Measurements from ENCODE around the gene RBM38.
"Not testable (repeated sequence)": the region's sequence is repeated elsewhere in the genome, so short reads cannot be mapped to it uniquely, and the experiment has no call there.

The RBM38 gene

GRCh38 chr20:57390604-57391438, at the start of gene RBM38:
Gene RBM38 (plus strand): TSS chr20:57391396. CDS start chr20:57391582, 186 bp downstream.
- DNase-seq (ENCODE audit: low read depth, low spot score): no peak

GRCh38 chr20:57341663-57342062, 49.5 kb upstream of the RBM38 start:
- no peak for DNase-seq (ENCODE audit: low read depth, low spot score)

- DNase-seq (ENCODE audit: low read depth, low spot score): no peak
Observed at GRCh38 chr20:57342829-57343228, 48.4 kb upstream of the RBM38 start.

GRCh38 chr20:57346477-57346876, 44.7 kb upstream of the RBM38 start:
- DNase-seq (ENCODE audit: low read depth, low spot score): peak; percentile 45

GRCh38 chr20:57347393-57347792, 43.8 kb upstream of the RBM38 start:
- DNase-seq (ENCODE audit: low read depth, low spot score): no peak

GRCh38 chr20:57348200-57348921, 42.8 kb upstream of the RBM38 start:
- DNase-seq (ENCODE audit: low read depth, low spot score): not testable (repeated sequence)

- not testable (repeated sequence) for DNase-seq (ENCODE audit: low read depth, low spot score)
Observed at GRCh38 chr20:57348922-57349574, 42.1 kb upstream of the RBM38 start.

GRCh38 chr20:57350081-57350710, 41.0 kb upstream of the RBM38 start:
- DNase-seq (ENCODE audit: low read depth, low spot score): no peak

- DNase-seq (ENCODE audit: low read depth, low spot score): not testable (repeated sequence)
Observed at GRCh38 chr20:57350726-57351041, 40.5 kb upstream of the RBM38 start.

GRCh38 chr20:57351042-57351783, 40.0 kb upstream of the RBM38 start, which contains the start of gene RAE1:
Gene RAE1 (plus strand): TSS chr20:57351255. CDS start chr20:57354039, 2,784 bp downstream.
- DNase-seq (ENCODE audit: low read depth, low spot score): peak; percentile 84

- no peak for DNase-seq (ENCODE audit: low read depth, low spot score)
Observed at GRCh38 chr20:57352305-57352704, 38.9 kb upstream of the RBM38 start.

- no peak for DNase-seq (ENCODE audit: low read depth, low spot score)
Observed at GRCh38 chr20:57353351-57353750, 37.8 kb upstream of the RBM38 start.

- DNase-seq (ENCODE audit: low read depth, low spot score): no peak
Observed at GRCh38 chr20:57361517-57361916, 29.7 kb upstream of the RBM38 start.

GRCh38 chr20:57364451-57364850, 26.7 kb upstream of the RBM38 start:
- DNase-seq (ENCODE audit: low read depth, low spot score): no peak

GRCh38 chr20:57369596-57369995, 21.6 kb upstream of the RBM38 start:
- no peak for DNase-seq (ENCODE audit: low read depth, low spot score)

- no peak for DNase-seq (ENCODE audit: low read depth, low spot score)
Observed at GRCh38 chr20:57370316-57370715, 20.9 kb upstream of the RBM38 start.

- DNase-seq (ENCODE audit: low read depth, low spot score): no peak
Observed at GRCh38 chr20:57371363-57371762, 19.8 kb upstream of the RBM38 start.

GRCh38 chr20:57372157-57372556, 19.0 kb upstream of the RBM38 start:
- no peak for DNase-seq (ENCODE audit: low read depth, low spot score)

GRCh38 chr20:57372581-57373350, 18.4 kb upstream of the RBM38 start:
- DNase-seq (ENCODE audit: low read depth, low spot score): no peak

- no peak for DNase-seq (ENCODE audit: low read depth, low spot score)
Observed at GRCh38 chr20:57374343-57374930, 16.8 kb upstream of the RBM38 start.
